Upper lobe of left lung (tissue), 4 donors: Measurements from ENCODE around the gene FDX1.

Experiments
- EP300 ChIP-seq, 4 donors: sonication (generic); formaldehyde crosslinking; IDR thresholded peaks; one replicate each; pipeline ENCODE4 v1.5.1; 2017; ENCODE audit warnings: antibody characterized with exemption in 4 of 4, control low read depth in 2 of 4
- POLR2A ChIP-seq, 4 donors: fragments of 450-650 bp; IDR thresholded peaks; one replicate each; pipeline ENCODE4 v1.5.1; 2016 to 2017; ENCODE audit warnings: antibody characterized with exemption in 4 of 4, mild to moderate bottlenecking in 2 of 4
- POLR2AphosphoS5 ChIP-seq, 2 donors: sonication (generic); formaldehyde crosslinking; IDR thresholded peaks; one replicate each; pipeline ENCODE4 v1.5.1; 2017; ENCODE audit warnings: antibody characterized with exemption in 2 of 2
- TF ChIP-seq, protein P1 (sequence below), 6 experiments: fragments of 450-650 bp in 4 of 6; fragments of 200-600 bp in 2 of 6; sonication (generic) in 2 of 6; IDR thresholded peaks; one replicate each; pipeline ENCODE4 v1.5.1; 2016 to 2019; ENCODE audit warnings: antibody characterized with exemption in 6 of 6

DNA sequence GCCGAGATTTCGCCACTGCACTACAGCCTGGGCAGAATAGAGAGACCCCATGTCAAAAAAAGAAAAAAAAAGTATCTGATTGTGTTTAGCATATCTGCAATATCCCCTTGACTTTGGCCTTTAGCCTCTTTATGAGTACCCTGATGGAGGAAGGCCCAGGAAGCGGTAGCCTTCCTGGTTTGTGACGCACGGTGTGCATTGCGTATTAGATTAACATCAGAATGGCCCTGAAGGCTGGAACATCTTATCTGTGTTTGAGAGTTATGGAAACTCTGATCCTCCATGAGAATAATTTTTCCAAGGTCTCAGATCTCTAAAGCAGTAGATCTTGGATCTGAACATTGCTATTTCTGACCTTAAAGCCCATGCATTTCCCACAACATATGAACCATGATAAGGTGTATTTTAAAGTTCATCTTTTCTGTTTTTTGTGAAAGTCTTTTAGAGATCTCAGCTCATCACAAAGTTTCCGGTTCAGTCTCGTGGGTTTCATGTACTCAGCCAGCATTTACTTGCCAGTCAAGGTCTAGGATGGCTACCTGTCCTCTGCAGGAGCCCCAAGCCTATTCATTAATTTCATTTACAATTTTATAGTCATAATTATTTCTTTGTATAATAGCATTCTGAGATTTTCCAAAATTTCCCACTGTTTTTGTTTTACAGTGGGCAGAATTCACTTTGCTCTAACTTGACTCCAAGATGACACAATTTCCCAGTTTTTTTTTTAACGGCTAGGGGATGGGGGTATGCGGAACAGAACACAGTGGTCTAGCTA lies 605 bp upstream of the FDX1 start:
- TF ChIP-seq, protein P1, sequence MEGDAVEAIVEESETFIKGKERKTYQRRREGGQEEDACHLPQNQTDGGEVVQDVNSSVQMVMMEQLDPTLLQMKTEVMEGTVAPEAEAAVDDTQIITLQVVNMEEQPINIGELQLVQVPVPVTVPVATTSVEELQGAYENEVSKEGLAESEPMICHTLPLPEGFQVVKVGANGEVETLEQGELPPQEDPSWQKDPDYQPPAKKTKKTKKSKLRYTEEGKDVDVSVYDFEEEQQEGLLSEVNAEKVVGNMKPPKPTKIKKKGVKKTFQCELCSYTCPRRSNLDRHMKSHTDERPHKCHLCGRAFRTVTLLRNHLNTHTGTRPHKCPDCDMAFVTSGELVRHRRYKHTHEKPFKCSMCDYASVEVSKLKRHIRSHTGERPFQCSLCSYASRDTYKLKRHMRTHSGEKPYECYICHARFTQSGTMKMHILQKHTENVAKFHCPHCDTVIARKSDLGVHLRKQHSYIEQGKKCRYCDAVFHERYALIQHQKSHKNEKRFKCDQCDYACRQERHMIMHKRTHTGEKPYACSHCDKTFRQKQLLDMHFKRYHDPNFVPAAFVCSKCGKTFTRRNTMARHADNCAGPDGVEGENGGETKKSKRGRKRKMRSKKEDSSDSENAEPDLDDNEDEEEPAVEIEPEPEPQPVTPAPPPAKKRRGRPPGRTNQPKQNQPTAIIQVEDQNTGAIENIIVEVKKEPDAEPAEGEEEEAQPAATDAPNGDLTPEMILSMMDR (IDR thresholded peaks at IDR 0.05), result no peak
- no peak for TF ChIP-seq POLR2A (IDR thresholded peaks at IDR 0.05)
- no peak for TF ChIP-seq EP300 (IDR thresholded peaks at IDR 0.05)
- TF ChIP-seq POLR2AphosphoS5 (IDR thresholded peaks at IDR 0.05), result no peak
